Amygdala (tissue), 56 donors: ENCODE results near the gene CDC42.
"Not testable (repeated sequence)": the region's sequence is repeated elsewhere in the genome, so short reads cannot be mapped to it uniquely, and the experiment has no call there.

ENCODE experiments used
- DNase-seq, 56 donors: peaks; one replicate each; lab custom pipeline; 2025; lab: John Stamatoyannopoulos, UW

Gene CDC42

DNA sequence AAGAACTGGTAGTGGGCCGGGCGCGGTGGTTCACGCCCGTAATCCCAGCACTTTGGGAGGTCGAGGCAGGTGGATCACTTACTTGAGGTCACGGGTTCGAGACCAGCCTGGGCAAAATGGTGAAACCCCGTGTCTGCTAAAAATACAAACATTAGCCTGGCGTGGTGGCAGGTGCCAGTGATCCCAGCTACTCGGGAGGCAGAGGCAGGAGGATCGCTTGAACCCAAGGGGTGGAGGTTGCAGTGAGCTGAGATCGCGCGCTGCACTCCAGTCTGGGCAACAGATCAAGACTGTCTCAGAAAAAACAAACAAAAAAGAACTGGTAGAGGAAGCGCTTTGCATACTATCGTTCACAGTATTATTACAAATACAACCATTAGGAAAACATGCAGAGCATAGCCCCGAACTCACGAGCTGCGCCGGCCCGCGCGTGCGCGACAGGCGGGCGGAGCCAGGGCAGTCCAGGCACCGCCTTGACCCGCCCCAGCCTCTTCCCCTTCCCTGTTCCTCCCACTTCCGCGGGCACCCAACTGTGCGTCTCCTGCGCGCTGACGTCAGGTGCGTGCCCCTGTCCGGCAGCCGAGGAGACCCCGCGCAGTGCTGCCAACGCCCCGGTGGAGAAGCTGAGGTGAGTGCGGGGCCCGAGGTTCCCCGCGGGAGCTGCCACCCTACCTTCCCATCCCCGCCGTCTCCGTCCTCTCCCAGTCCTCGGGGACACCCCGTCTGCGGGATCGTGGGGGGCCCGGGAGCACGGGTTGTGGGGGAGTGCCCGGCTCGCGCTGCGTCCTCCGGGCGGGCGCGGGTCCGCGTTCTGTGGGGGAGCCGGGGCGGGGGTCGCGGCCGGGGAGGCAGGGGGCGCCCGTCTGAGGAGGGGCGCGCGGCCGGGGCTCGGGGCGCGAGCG lies at the start of gene CDC42:
TSS of gene CDC42 (plus strand) at position 595 of the 902 bp plus-strand sequence. CDS start 25,770 bp downstream, outside the sequence.
- DNase-seq, result peak; percentile 40 to 98 (median 93)

DNA sequence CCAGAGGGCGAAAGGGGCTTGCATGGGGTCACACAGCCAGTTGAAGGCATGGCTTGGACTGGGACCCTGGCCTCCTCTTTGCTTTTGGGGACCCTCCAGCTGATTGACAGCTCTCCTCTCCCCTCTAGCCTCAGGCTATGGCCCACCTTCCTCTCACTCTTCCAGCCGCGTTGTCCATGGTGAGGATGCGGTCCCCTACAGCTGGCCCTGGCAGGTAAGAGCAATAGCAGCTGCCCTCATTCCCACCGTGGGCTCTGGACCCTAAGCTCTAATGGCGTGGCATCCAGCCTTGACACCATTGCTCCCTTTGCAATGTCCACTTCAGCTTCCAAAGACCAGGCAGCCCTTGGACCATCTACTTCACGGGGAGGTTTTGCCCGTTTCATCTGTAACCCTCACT lies 49.6 kb upstream of the CDC42 start:
- not testable (repeated sequence) for DNase-seq

DNA sequence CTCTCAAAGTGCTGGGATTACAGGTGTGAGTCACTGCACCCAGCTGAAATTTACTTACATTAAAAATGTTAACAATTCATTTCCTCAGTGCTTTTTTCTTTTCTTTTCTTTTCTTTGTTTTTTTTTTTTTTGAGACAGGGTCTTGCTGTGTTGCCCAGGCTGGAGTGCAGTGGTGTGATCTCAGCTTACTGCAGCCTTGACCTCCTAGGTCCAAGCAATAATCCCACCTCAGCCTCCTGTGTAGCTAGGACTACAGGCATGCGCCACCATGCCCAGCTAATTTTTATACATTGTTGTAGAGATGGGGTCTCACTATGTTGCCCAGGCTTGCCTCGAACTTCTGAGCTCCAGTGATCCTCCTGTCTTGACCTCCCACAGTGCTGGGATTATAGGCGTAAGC lies 48.5 kb upstream of the CDC42 start:
- DNase-seq, result not testable (repeated sequence)

DNA sequence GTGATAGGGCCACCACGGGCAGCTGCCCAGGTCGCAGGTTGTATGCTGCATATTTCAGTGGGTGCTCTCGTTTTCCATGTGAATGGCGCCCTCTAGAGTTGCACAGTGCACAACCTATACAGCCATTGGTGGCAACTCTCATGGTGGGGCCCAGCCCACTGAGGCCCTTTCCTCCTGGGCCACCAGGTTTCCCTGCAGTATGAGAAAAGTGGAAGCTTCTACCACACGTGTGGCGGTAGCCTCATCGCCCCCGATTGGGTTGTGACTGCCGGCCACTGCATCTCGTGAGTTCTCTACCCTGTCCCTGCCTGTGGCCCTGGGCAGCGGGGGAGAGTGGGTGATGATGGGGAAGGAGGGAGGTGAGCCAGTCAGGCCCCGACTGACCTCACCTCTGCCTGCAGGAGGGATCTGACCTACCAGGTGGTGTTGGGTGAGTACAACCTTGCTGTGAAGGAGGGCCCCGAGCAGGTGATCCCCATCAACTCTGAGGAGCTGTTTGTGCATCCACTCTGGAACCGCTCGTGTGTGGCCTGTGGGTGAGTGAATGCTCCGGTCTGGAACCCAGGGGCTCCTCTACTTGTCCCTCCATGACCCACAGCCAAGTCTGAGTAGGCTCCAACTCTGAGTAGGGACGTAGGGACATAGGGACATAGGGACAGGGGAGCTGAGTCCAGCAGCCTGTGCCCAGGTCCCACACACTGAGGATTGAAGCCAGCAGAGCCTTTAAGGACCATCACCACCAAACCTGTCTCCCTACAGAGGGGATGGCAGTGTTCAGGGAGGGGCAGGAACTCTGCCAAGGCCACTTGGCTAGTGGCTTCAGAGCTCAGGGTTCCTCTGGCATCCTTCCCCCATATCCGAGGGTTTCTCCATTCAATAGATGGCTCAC lies 47.0 kb upstream of the CDC42 start:
- DNase-seq, result peak in 3 of 56 donors; percentile 2 to 16 (median 2)

DNA sequence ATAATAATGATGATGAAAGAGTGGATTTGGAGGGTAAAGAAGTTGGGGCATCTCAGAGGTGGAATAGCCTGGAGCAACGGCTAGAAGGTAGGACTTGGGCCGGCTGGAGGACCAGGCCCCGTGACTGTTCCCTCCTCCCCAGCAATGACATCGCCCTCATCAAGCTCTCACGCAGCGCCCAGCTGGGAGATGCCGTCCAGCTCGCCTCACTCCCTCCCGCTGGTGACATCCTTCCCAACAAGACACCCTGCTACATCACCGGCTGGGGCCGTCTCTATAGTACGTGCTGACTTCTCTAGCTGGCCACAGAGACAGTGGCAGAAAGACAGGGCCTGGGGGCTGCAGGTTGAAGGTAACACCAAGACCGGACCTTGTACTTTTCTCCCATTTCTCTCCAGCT lies 45.8 kb upstream of the CDC42 start:
- DNase-seq, result not testable (repeated sequence)

DNA sequence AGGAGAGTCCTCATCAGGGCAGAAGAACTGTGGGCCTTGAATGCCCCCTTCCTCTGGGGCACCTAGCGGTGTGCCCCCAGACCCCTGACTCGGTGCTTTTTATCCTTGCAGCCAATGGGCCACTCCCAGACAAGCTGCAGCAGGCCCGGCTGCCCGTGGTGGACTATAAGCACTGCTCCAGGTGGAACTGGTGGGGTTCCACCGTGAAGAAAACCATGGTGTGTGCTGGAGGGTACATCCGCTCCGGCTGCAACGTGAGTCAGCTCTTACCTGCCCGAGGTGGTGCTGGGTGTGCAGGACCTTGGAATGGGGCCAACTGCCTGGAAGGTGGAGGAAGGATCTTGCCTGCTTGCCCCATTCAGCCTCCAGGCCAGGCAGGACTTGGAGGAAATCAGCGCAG lies 45.2 kb upstream of the CDC42 start:
- DNase-seq, result not testable (repeated sequence)

DNA sequence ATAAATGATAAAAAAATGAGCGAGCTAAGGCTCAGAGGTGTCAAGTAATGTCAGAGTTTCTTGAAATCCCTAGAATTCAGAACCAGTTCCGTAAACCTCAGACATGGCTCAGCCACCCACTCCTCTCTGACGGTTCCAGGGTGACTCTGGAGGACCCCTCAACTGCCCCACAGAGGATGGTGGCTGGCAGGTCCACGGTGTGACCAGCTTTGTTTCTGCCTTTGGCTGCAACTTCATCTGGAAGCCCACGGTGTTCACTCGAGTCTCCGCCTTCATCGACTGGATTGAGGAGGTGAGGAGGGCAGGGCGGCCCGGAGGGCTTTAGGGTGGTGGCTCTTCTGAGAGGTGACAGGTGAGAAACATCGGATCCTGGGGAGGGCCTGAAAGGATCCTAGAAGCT lies 42.9 kb upstream of the CDC42 start:
- not testable (repeated sequence) for DNase-seq

DNA sequence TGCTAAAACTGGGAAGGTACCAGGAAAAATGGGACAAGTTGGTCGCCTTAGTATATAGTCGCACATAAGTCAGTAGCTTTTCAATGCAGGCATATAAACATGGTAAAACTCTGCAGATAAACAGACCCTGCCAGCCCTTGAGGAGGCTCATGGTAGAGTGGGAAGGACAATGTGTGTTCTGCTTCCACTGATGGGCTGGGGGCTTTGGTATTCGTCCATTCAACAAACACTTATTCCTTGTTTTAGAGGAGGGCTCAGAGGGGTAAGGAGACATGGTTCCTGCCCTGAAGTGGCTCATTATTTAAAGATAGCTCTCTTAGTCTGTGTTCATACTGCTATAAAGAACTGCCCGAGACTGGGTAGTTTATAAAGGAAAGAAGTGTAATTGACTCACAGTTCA lies 39.8 kb upstream of the CDC42 start:
- DNase-seq, result not testable (repeated sequence)

DNA sequence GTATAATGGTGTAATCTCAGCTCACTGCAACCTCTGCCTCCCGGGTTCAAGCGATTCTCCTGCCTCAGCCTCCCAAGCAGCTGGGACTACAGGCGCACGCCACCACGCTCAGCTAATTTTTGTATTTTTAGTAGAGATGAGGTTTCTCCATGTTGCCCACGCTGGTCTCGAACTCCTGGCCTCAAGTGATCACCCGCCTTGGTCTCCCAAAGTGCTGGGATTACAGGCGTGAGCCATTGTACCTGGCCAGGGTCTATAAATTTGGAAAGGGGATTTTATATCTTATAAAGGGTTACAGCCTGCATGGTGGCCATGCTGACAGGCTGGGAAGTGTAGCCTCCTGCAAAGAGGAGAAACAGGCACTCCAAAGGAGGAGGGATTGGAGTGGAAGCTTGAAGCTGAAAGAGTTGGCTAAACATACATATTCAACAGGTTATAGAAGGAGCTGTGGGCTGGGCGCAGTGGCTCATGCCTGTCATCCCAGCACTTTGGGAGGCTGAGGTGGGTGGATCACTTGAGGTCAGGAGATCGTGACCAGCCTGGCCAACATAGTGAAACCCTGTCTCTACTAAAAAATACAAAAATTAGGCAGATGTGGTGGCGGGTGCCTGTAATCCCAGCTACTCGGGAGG lies 37.8 kb upstream of the CDC42 start:
- DNase-seq, result not testable (repeated sequence)

DNA sequence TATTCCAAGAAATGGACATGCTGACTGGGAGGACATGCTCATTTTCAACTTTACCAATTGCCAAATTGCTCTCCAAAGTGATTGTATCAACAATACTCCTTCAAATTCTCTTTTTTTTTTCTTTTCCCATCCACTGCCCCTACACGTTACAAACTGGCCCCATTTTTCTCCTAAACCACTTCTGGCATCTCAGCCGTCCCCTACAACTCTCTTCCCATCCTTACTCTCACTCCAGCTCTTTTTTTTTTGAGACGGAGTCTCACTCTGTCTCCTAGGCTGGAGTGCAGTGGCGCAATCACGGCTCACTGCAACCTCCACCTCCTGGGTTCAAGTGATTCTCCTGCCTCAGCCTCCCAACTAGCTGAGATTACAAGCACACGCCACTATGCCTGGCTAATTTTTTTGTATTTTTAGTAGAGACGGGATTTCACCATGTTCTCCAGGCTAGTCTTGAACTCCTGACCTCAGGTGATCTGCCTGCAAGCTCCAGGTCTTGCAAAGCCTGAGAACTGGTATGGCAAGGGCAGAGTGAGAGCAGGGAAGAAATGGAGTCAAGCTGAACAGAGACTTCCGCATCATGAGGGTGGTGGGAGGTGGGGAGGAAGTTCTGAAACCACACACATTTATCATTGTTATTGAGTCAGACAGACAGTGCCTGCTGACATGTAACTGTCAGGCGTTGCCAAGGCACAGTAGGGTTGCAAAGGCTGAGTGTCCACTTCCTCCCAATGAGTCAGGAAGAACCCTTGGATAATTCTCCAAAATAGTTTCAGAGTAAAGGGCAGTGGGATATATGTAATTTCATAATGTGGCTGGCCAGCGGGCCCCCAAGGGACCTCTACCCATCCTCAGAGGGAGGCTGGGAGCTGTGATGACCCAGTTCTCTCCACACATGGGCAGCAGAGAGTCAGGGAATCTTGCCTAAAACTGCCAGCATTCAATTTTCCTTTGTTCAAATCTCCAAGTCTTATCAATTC lies 33.6 kb upstream of the CDC42 start:
- peak in 2 of 56 donors; percentile 2 to 16 for DNase-seq

DNA sequence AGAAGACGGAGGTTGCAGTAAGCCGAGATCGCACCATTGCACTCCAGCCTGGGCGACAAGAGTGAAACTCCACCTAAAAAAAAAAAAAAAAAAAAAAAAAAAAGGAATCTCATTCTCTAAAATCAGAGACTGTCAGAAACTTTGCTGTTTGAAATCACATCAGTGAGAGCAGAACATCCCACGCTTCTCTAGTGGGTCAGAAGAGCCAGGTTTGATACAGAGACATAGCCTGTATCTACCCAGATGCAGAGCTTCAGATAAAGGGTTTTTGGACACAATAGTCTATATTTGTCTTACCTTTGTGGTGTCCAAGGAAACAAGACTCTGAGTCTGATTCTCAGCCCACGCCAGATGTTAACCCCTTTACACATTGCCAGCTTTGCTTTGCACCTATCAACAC lies 31.4 kb upstream of the CDC42 start:
- no peak for DNase-seq

DNA sequence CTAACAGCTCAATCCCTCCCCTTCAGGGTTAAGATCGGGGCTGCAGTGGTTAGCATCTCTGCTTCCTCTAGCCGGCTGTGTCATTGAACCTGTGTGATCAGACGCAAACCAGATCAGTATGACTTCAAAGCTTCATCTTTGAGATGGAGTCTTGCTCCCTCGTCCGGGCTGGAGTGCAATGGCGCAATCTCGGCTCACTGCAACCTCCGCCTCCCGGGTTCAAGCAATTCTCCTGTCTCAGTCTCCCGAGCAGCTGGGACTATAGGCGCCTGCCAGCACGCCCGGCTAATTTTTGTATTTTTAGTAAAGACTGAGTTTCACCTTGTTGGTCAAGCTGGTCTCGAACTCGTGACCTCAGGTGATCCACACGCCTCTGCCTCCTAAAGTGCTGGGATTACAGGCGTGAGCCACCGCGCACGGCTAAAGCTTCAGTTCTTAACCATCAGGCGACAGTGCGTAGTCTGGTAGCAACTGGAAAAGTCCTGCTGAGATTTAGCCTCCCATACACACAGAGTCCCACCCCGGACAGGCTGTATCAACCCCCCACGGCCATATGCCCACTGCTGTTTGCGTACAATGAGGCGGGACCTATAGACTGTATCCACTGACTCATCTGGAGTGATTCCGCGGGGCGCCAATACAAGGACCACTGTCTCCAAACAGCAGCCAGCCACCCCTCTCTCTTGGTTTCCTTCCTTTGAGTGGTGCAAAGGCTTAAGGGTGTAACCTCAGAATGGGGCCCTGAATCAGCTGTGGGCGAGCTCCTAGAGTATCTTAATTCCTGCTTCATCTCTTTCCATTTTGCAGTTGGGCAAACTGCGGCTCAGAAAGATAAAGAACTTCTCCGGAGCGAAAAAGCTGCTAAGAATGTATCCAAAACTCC lies 27.8 kb upstream of the CDC42 start:
- peak in 35 of 56 donors; percentile 31 to 81 (median 57) for DNase-seq

DNA sequence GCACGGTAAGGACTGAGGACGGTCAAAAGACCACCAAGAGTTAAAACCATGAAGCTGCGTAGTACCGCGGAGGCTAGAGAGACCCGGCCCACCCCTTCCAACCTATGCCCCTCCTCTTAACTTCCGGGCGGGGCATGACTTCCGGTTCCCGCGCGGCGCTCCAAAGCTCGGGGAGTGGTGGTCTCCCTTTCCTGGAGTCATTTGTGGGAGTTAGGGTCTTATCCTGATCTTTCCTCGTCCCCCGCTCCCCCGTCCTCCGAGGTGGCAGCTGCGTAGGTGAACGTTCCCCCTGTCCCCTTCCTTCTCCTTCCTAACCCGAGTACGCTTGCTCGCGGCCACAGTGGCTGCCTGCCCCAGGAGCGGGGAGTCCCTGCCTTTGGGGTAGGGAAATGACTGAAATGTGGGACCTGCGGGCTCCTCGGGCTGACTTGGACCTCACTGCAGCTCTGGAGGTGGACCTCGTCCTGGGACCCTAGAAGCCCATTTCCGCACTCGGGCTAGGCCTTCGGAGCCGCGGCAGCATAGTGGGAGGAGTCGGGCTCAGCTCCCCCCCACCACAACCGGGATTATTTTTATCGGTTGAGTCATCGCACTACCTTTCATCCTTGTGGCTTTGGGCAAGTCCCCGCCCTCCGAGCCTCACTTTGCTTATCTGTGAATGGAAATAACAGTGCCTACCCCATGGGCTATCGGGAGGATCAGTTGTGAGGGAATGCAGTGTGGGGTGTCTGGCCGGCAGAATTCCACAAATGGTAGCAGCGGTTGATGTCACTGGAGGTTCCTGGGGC lies 26.9 kb upstream of the CDC42 start:
- DNase-seq, result peak in 55 of 56 donors; percentile 29 to 92 (median 79)

DNA sequence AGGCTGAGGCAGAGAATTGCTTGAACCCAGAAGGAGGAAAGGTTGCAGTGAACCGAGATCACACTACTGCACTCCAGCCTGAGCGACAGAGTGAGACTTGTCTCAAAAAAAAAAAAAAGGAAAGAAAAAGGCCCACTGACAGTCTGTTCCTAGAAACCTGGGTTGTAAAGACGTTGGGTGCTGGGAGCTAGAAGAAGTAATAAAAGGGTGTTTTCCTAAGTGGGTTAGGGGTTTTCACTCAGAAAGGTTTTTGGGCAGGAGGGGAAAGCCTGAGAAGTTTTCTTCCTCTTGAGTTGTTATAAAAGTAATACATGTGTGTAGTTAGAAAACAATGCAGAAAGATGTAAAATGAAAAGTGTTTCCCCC lies 25.6 kb upstream of the CDC42 start:
- no peak for DNase-seq

DNA sequence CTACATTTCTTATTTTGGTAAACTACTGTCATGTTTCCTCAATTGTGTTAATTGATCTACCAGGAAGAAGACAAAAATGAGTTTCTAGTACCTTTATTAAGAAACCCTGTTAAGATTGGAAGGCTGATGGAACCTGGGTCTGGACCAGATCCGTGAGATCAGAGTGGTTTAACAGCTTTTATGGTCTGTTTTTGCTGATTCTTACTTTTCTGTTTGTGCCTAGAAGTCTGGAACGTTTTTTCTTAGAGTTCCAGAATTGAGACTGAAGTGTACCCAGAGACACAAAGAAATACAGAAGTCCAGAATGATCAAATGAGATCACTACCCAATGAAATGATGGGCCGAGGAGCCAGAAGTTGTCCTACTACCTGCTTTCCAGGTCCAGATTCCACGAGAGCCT lies 22.5 kb upstream of the CDC42 start:
- DNase-seq, result no peak

DNA sequence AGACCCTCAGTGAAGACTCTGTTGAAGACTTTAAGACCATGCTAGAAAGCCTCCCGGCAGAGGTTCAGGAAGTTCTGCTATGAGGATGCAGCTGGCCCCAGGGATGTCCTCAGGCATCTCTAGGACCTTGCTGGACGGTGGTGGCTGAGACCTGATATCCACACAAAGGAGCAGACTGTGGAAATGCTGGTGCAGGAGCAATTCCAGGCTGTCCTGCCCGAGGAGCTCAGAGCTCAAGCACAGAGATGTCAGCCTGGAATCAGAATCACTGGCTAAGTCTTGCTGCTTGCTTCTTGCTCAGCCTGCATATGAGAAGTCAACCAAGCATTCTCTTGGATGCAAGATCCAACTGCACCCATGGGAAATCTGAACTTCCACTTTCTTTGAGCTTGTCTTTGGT lies 22.0 kb upstream of the CDC42 start:
- no peak for DNase-seq

DNA sequence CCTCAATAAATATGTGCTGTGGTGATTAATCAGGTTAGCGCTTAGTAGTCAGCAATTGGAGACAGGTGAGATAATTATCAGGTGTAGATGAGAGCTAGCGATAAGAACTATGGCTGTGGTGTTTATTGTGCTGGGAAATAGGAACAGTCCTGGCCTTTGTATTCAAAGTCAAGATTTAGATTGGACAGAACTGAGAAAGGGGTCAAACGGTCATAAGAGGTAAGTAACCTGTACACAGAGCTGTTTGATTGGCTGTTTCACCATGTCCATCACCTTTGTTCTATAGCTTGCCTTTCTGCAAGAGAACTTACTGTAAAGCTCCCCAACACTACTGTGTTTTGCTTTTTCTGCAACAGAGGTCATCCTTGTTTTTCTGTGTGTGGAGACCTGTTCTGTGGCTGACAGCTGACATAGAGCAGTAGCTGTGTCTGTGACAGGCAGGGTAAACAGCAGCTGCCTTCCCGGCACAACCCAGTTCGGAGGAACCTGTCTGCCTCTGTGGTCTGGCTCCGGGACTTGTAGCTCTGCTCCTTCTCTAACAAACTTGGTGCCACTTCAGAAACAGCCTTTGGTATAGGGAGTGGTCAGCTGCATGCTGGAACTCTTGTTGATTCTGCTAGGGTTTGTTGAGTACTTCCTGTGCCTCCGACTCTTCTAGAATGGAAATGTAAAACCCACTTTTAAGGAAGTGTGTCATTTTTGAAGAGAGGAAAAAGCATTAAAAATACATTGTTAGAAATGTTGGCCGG lies 21.1 kb upstream of the CDC42 start:
- DNase-seq, result no peak
